KMS-11 (cell line): ENCODE results near the gene EIF2S3.

ENCODE experiments used
- H2AFZ ChIP-seq: fragments of 200-600 bp; sonication (generic); 2 replicates; pipeline ENCODE4 v1.6.1; 2016; ENCODE audit warnings: antibody characterized with exemption, mixed run types, low read depth
- H3K27ac ChIP-seq: fragments of 200-600 bp; sonication (generic); 2 replicates; pipeline ENCODE4 v1.6.1; 2016; ENCODE audit warnings: mild to moderate bottlenecking, mixed run types
- H3K27me3 ChIP-seq: fragments of 200-600 bp; sonication (generic); 2 replicates; pipeline ENCODE4 v1.6.1; 2017; ENCODE audit warnings: mild to moderate bottlenecking, low read depth, mixed run types, moderate library complexity; ENCODE audit not compliant: insufficient read depth
- H3K36me3 ChIP-seq: fragments of 200-600 bp; sonication (generic); 2 replicates; pipeline ENCODE4 v1.6.1; 2017; ENCODE audit warnings: mild to moderate bottlenecking, mixed run types; ENCODE audit not compliant: insufficient read depth
- H3K4me1 ChIP-seq: fragments of 200-600 bp; sonication (generic); 2 replicates; pipeline ENCODE4 v1.6.1; 2016; ENCODE audit warnings: mild to moderate bottlenecking, low read depth, mixed run types; ENCODE audit not compliant: poor library complexity, severe bottlenecking
- H3K4me2 ChIP-seq: fragments of 200-600 bp; sonication (generic); 2 replicates; pipeline ENCODE4 v1.7.0; 2016; ENCODE audit warnings: mild to moderate bottlenecking, mixed run types
- H3K4me3 ChIP-seq: fragments of 200-600 bp; sonication (generic); IDR thresholded peaks from 2 replicates; pipeline ENCODE4 v1.6.1; 2017; ENCODE audit warnings: low read depth, low read length, mixed read lengths; ENCODE audit not compliant: insufficient read depth
- H3K79me2 ChIP-seq: fragments of 200-600 bp; sonication (generic); 2 replicates; pipeline ENCODE4 v1.6.1; 2016; ENCODE audit warnings: low read depth, mixed run types; ENCODE audit not compliant: insufficient read depth
- H3K9ac ChIP-seq: fragments of 200-600 bp; sonication (generic); 2 replicates; pipeline ENCODE4 v1.6.1; 2016; ENCODE audit warnings: mild to moderate bottlenecking, mixed run types
- H4K20me1 ChIP-seq: fragments of 200-600 bp; sonication (generic); 2 replicates; pipeline ENCODE4 v1.6.1; 2016; ENCODE audit warnings: mild to moderate bottlenecking, mixed run types; ENCODE audit not compliant: insufficient read depth
- CTCF ChIP-seq: fragments of 200-600 bp; sonication (generic); conservative IDR thresholded peaks from 2 replicates; pipeline ENCODE4 v1.6.1; 2017; ENCODE audit warnings: low read depth, mild to moderate bottlenecking, antibody characterized with exemption, low read length, moderate library complexity, mixed read lengths

Gene EIF2S3

GRCh38 chrX:24090300-24091200 is 35.8 kb downstream of the EIF2S3 start:
- no peaks in the 10 kb centered on the region for H3K79me2 ChIP-seq
- no peak overlapping the region for H2AFZ ChIP-seq
- no peak for TF ChIP-seq CTCF

GRCh38 chrX:24093746-24094145 is 39.0 kb downstream of the EIF2S3 start:
- Histone ChIP-seq H3K4me1 (no peaks in the 10 kb centered on the region), H3K4me3 (no peak overlapping the region), H3K27me3 (no peaks in the 10 kb centered on the region), H3K27ac (no peak overlapping the region), H2AFZ (no peak overlapping the region), H4K20me1 (no peaks in the 10 kb centered on the region), H3K9ac (no peak overlapping the region), H3K79me2 (no peaks in the 10 kb centered on the region), H3K4me2 (no peak overlapping the region), H3K36me3 (no peaks in the 10 kb centered on the region)
- no peak for TF ChIP-seq CTCF

More at GRCh38 chrX:24090300-24091200, 35.8 kb downstream of the EIF2S3 start:
- H3K4me1 ChIP-seq: no peaks in the 10 kb centered on the region
- no peak overlapping the region for H3K27ac ChIP-seq
- no peak overlapping the region for H3K9ac ChIP-seq
- H3K36me3 ChIP-seq: no peaks in the 10 kb centered on the region
- no peaks in the 10 kb centered on the region for H4K20me1 ChIP-seq
- H3K4me2 ChIP-seq: no peak overlapping the region
- H3K27me3 ChIP-seq: no peaks in the 10 kb centered on the region
- no peak overlapping the region for H3K4me3 ChIP-seq

- Histone ChIP-seq H3K27me3 (no peaks in the 10 kb centered on the region), H3K9ac (no peak overlapping the region), H3K4me3 (no peak overlapping the region), H3K36me3 (no peaks in the 10 kb centered on the region), H3K27ac (no peak overlapping the region), H3K79me2 (no peaks in the 10 kb centered on the region), H4K20me1 (no peaks in the 10 kb centered on the region), H3K4me1 (no peaks in the 10 kb centered on the region), H2AFZ (no peak overlapping the region), H3K4me2 (no peak overlapping the region)
- no peak for TF ChIP-seq CTCF
Measured at GRCh38 chrX:24097741-24098260, 43.0 kb downstream of the EIF2S3 start.

- H3K4me1 ChIP-seq: no peaks in the 10 kb centered on the region
- H3K27me3 ChIP-seq: no peaks in the 10 kb centered on the region
- TF ChIP-seq CTCF: no peak
Measured at GRCh38 chrX:24098932-24099331, 44.2 kb downstream of the EIF2S3 start.

More at GRCh38 chrX:24098932-24099331, 44.2 kb downstream of the EIF2S3 start:
- H3K79me2 ChIP-seq: no peaks in the 10 kb centered on the region
- H3K9ac ChIP-seq: no peak overlapping the region
- H3K27ac ChIP-seq: no peak overlapping the region
- H4K20me1 ChIP-seq: no peaks in the 10 kb centered on the region
- H3K4me3 ChIP-seq: no peak overlapping the region
- no peak overlapping the region for H3K4me2 ChIP-seq
- no peak overlapping the region for H2AFZ ChIP-seq
- no peaks in the 10 kb centered on the region for H3K36me3 ChIP-seq
